Peyer's patch (tissue), 4 donors: ENCODE data around the gene KRTAP10-5.
"Not testable (repeated sequence)": the region's sequence is repeated elsewhere in the genome, so short reads cannot be mapped to it uniquely, and the experiment has no call there.

Experiments
- CTCF ChIP-seq, 6 experiments: fragments of 450-650 bp in 4 of 6; fragments of 200-600 bp in 2 of 6; sonication (generic) in 1 of 6; IDR thresholded peaks; one replicate each; pipeline ENCODE4 v1.5.1; 2017 to 2019; ENCODE audit warnings: antibody characterized with exemption in 6 of 6, mild to moderate bottlenecking in 3 of 6, moderate library complexity in 1 of 6
- POLR2A ChIP-seq, 2 donors: fragments of 450-650 bp; IDR thresholded peaks; one replicate each; pipeline ENCODE4 v1.5.1; 2017; ENCODE audit warnings: antibody characterized with exemption in 2 of 2, mild to moderate bottlenecking in 2 of 2, moderate library complexity in 2 of 2

- not testable (repeated sequence) for TF ChIP-seq CTCF, POLR2A (IDR thresholded peaks at IDR 0.05)
These were observed 47.4 kb upstream of the KRTAP10-5 start for GRCh38 chr21:44627831-44628233.
